ENCODE measurements around the gene CBR4.

- TF ChIP-seq CTCF (IDR thresholded peaks at IDR 0.05) (no peak), EP300 (IDR thresholded peaks at IDR 0.05) (peak in 1 of 2 donors; percentile 63)
Observed at GRCh38 chr4:169050284-169050683, 40.2 kb upstream of the CBR4 start.
